GM12878 (cell line): ENCODE measurements around the gene BOLA1. TPM values are rescaled to one million over a fixed set of nuclear protein-coding genes. Genes with fewer than 3 reads are reported as not detected.

Experiments used
- CHD1 ChIP-seq: IDR thresholded peaks from 2 replicates; pipeline ENCODE4 v1.6.1; 2012; ENCODE audit warnings: low read depth, low read length, improper control_type of control experiment
- CHD2 ChIP-seq: IDR thresholded peaks from 2 replicates; pipeline ENCODE4 v1.6.1; 2011; ENCODE audit warnings: low read depth, low read length, improper control_type of control experiment, borderline replicate concordance
- DPF2 ChIP-seq: fragments of 450-650 bp; IDR thresholded peaks from 2 replicates; pipeline ENCODE4 v1.6.1; 2017; ENCODE audit warnings: mild to moderate bottlenecking
- E2F4 ChIP-seq: IDR thresholded peaks from 2 replicates; pipeline ENCODE4 v1.6.1; 2012; ENCODE audit warnings: low read depth, low read length, improper control_type of control experiment
- IRF4 ChIP-seq: IDR thresholded peaks from 2 replicates; pipeline ENCODE4 v1.6.1; 2011; ENCODE audit warnings: low read depth, low read length
- LARP7 ChIP-seq: fragments of 450-650 bp; IDR thresholded peaks from 2 replicates; pipeline ENCODE4 v1.6.1; 2017; ENCODE audit warnings: mild to moderate bottlenecking
- MLLT1 ChIP-seq: fragments of 450-650 bp; IDR thresholded peaks from 2 replicates; pipeline ENCODE4 v1.6.1; 2016; ENCODE audit warnings: mild to moderate bottlenecking
- MTA3 ChIP-seq: IDR thresholded peaks from 2 replicates; pipeline ENCODE4 v1.6.1; 2012; ENCODE audit warnings: low read length, inconsistent platforms, borderline replicate concordance
- NKRF ChIP-seq: fragments of 450-650 bp; conservative IDR thresholded peaks from 2 replicates; pipeline ENCODE4 v1.6.1; 2017; ENCODE audit warnings: mild to moderate bottlenecking, moderate library complexity
- PML ChIP-seq: IDR thresholded peaks from 2 replicates; pipeline ENCODE4 v1.6.1; 2012; ENCODE audit warnings: low read length, inconsistent platforms
- POLR2AphosphoS2 ChIP-seq: IDR thresholded peaks from 2 replicates; pipeline ENCODE4 v1.6.1; 2011; ENCODE audit warnings: low read depth, mild to moderate bottlenecking, low read length, improper control_type of control experiment, moderate library complexity
- RELB ChIP-seq: fragments of 450-650 bp; IDR thresholded peaks from 2 replicates; pipeline ENCODE4 v1.6.1; 2017; ENCODE audit warnings: low read depth, mild to moderate bottlenecking, moderate library complexity
- SMAD5 ChIP-seq: IDR thresholded peaks from 2 replicates; pipeline ENCODE4 v1.6.1; 2016; ENCODE audit warnings: antibody characterized with exemption, low read depth
- TBL1XR1 ChIP-seq: IDR thresholded peaks from 2 replicates; pipeline ENCODE4 v1.6.1; 2012; ENCODE audit warnings: low read depth, low read length, improper control_type of control experiment
- TCF7 ChIP-seq: IDR thresholded peaks from 2 replicates; pipeline ENCODE4 v1.6.1; 2014; ENCODE audit warnings: antibody characterized with exemption, borderline replicate concordance
- ZBED1 ChIP-seq: IDR thresholded peaks from 2 replicates; pipeline ENCODE4 v1.6.1; 2016; ENCODE audit warnings: borderline replicate concordance
- polyA plus RNA-seq, 11 experiments: library from polyadenylated mRNA; depleted of rRNA in 4 of 11; unstranded in 6 of 11; stranded (reverse) in 5 of 11; fragments of >200 nt; fragmentation: Nextera tagmentation in 4 of 11; fragmentation: Illumina TruSeq in 1 of 11; extraction: Ambion mirVana in 4 of 11; extraction: Trizol in 1 of 11; gene quantifications; 1 replicate in 1 of 11; 2 replicates in 10 of 11; pipeline versions ENCODE4 v1.2.1 to v1.2.3, GENCODE V29; 2011 to 2016; ENCODE audit warnings: inconsistent platforms in 2 of 11, missing spikeins in 2 of 11, low read depth in 1 of 11
- total RNA-seq, 4 experiments: library from RNA; depleted of rRNA in 3 of 4; stranded (reverse); fragments of >200 nt in 3 of 4; fragmentation: Illumina TruSeq in 1 of 4; extraction: Trizol in 1 of 4; gene quantifications; 2 replicates each; pipeline versions ENCODE4 v1.2.1 to v1.2.3, GENCODE V29; 2013 to 2021

BOLA1 gene
- total and polyA plus RNA-seq, 10 of the 15 experiments (the other 5 are each of a cell fraction or from before 2014, with no cell fraction given): 0.74 to 18.7 (median 11.3) TPM

GRCh38 chr1:149887196-149887455, 12.2 kb upstream of the BOLA1 start (continued):
- TF ChIP-seq MLLT1 (peak; percentile 99), PML (peak; percentile 74), ZBED1 (peak; percentile 84; the same call in 1 of the 2 replicates), RELB (peak; percentile 21; the same call in 1 of the 2 replicates), TCF7 (0 out of 2 replicates have a peak, but pooled peaks have one; percentile 19), NKRF (0 out of 2 replicates have a peak, but pooled peaks have one; percentile 4), MTA3 (peak; percentile 98; the same call in 1 of the 2 replicates), CHD1 (peak; percentile 79; the same call in 1 of the 2 replicates), POLR2AphosphoS2 (peak; percentile 97), IRF4 (0 out of 2 replicates have a peak, but pooled peaks have one; percentile 3), LARP7 (0 out of 2 replicates have a peak, but pooled peaks have one; percentile 16), SMAD5 (0 out of 2 replicates have a peak, but pooled peaks have one; percentile 37), TBL1XR1 (0 out of 2 replicates have a peak, but pooled peaks have one; percentile 14), CHD2 (0 out of 2 replicates have a peak, but pooled peaks have one; percentile 0), DPF2 (peak; percentile 16; the same call in 1 of the 2 replicates), E2F4 (0 out of 2 replicates have a peak, but pooled peaks have one; percentile 7)
